GM19351 (cell line): ENCODE measurements around the gene RCAN3.
"Not testable (repeated sequence)": the region's sequence is repeated elsewhere in the genome, so short reads cannot be mapped to it uniquely, and the experiment has no call there.

Source experiments
- ATAC-seq: cut with Tn5 transposase; IDR thresholded peaks from one replicate; pipeline ENCODE4 v1.9.1; 2021; ENCODE audit warnings: mild to moderate bottlenecking, moderate library complexity; ENCODE audit not compliant: unreplicated experiment

RCAN3 gene

GRCh38 chr1:24502709-24503058 lies at the start of gene RCAN3:
RCAN3 (plus strand) TSS chr1:24502836; CDS start chr1:24514373, 11,537 bp downstream.
- ATAC-seq = peak; percentile 84

DNA sequence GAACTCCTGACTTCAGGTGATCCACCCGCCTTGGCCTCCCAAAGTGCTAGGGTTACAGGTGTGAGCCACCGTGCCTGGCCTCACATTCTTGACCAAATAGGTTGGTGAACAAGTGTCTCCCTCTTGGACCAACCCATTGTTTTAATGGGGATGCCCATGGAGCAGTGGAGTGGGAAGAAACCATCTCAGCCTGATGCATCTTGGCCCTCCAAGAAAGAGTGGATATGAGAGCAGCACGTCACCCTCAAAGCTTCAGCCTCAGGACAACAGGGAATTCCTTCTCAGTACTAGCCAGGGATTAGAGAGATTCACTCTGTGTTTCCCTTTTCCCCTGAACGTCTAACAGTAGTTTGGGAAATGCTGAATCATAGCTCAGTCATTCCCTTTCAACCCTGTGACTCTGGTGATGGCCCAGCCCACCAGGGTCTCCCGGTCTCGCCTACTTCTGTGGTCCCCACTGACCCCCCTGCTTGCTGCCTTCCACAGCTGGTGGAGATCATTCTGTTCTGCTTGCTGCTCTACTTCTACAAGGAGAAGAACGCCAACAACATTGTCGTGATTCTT lies 49.6 kb upstream of the RCAN3 start:
- ATAC-seq = no peak

GRCh38 chr1:24454673-24455072 lies 48.0 kb upstream of the RCAN3 start:
- ATAC-seq = no peak

DNA sequence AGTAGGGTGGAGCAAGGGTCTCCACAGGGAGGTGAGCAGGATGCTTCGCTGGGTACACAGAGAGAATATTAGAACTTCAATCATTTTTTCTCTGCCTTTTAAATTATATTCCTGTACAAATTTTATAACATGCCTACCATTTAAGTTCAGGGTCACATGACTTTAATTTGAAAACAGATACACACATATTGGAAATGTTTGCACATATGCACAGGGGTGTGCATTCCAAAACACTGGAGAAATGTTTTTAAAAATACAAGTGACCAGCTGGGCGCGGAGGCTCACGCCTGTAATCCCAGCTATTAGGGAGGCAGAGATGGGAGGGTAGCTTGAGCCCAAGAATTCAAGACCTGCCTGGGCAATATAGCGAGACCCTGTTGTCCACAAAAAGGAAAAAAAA lies 47.4 kb upstream of the RCAN3 start:
- ATAC-seq = no peak

DNA sequence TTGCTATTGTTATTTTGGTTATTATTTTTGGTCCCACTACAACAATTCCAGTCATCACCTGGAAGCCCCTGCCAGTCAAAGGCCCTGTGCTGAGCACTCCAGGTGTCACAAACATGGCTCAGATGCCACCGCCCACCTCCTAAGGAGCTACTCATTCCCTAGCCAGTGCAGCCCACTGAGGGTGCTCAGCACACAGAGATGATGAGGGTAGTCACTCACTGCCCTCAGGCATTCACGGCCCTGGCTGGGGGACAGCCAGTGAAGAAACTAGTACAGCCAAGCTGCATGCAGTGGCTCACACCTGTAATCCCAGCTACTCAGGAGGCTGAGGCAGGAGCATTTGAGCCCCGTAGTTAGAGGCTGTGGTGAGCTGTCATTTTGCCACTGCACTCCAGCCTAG lies 44.8 kb upstream of the RCAN3 start:
- no peak for ATAC-seq

GRCh38 chr1:24459551-24460266 lies 42.9 kb upstream of the RCAN3 start:
- ATAC-seq = no peak

- ATAC-seq = not testable (repeated sequence)
Measured at GRCh38 chr1:24462128-24462527, 40.5 kb upstream of the RCAN3 start.

DNA sequence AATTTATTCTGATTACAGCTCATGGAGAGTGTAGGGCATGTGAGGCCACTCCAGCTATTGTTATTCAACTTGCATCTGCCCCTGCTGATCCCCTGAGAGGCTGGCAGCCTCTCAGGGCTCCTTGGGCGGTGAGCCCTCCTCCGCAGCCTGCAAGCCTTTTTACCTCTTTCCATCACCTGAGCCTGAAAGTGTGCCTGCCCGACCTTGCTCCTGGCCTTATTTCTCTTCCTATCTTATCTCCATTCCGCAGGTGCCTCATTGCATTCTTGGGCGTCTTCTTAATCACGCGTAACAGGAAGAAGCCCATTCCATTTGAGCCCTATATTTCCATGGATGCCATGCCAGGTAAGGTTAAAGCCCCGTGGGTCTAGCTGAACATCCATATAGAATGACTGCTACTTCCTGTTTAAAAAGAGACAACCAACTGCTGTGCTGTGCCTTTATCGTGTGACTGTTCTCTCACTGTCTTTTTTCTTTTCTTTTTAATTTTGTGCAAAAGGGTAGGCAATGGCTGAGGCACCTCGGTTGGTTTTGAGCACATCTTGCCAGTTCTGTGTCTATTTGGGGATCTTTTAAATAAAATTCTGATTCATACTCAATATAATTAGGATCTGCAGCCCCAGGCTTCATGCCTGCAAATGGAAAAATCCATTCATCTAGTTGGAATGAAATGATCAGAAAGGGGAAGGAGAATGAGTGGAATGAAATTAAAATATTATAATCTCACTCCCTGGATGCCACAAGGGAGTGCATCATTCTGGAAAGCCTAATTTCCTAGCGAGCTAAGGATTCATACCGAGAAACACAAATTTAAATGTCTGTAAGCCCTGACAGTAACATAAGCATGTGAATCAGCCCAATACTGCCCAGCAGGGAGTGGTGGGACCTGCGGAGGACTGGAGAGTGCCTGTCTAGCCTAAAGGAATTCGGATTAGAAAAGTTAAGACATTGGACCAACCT lies 38.6 kb upstream of the RCAN3 start:
- ATAC-seq = no peak

DNA sequence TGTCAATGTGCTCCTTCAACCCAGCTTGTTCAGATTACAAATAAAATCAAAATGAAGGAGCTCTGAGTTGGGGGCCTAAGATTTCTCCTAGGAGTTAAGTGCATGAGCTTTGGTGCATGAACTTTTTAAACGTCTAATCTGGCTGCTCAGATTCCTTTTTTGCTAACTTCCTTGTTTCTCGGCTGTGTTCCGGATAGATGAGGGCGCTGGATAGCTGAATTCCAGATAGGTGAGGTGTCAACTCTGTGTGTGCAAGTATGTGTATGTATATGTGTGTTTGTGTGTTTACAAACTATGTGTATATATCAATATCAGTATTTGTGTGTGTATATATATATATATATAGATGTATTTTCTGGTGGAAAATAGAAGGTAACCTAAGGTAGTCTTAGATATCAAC lies 37.5 kb upstream of the RCAN3 start:
- no peak for ATAC-seq

GRCh38 chr1:24465638-24466037 lies 37.0 kb upstream of the RCAN3 start:
- no peak for ATAC-seq

GRCh38 chr1:24468685-24469316 lies 33.8 kb upstream of the RCAN3 start:
- no peak for ATAC-seq

DNA sequence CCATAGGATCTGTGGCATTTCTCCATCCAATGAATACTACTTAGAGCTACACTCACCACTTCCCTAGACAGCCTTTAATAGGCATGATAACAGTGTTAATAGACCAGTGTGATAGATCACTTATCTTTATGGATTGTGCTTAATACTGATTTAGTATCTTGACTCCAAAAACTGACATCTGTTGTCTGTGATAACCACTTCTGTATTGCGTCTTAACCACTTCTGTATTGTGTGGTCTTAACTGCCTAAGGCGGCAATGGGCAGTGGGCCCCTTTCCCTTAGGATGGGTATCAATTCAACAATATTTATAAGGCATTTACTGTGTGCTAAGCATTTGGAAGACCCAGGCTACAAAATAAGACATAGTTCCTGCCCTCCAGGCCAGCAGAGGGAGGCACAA lies 32.0 kb upstream of the RCAN3 start:
- ATAC-seq = no peak

DNA sequence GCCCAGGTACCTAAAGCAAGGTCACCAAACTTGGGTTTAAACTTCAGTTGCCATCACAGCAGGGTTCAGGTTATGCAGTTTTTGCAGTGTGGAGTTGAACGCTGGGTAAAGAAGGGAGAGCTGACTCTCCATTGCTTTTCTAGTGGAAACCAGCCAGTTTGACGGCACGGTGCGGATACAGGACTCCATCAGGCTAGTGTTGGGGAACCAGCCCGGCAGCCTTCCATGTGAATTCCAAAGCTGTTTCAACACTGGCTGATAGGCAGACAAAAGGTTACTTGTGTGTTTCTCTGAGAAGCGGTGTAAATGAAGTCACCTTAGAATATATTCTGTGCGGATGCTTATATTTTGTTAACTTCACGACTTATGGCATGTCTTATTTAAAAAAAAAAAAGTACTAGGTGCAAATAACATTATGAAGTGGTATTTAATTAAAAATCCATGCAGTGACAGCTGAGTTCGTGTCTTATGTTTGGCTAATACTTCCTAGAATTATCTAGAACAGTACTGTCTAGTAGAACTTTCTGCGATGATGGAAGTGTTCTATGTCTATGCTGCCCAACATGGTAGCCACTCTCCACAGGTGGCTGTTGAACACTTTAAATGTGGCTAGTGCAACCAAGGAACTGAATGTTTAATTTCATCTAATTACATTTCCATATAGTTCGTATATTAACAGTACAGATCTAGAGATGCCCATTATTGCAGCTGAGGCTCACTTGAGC lies 29.9 kb upstream of the RCAN3 start:
- ATAC-seq = no peak

GRCh38 chr1:24474193-24474592 lies 28.4 kb upstream of the RCAN3 start:
- ATAC-seq = no peak

DNA sequence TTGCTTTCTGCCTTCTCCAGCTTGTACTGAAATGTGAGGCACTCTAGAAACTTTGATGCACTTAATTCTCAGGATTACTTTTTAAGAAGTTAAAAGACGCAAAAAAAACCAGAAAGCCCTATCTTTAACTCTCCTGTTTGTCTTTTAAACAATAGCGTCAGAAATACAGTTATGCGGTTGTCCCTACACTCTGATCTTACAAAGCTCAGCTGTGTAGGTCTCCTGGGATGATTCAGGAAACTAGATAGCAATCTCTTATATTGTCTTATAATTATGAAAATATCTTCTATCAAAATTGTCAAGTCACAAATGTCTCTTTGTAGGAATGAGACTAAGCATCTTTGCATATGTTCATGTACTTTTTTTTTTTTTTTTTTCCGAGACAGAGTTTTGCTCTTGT lies 26.9 kb upstream of the RCAN3 start:
- ATAC-seq = no peak

DNA sequence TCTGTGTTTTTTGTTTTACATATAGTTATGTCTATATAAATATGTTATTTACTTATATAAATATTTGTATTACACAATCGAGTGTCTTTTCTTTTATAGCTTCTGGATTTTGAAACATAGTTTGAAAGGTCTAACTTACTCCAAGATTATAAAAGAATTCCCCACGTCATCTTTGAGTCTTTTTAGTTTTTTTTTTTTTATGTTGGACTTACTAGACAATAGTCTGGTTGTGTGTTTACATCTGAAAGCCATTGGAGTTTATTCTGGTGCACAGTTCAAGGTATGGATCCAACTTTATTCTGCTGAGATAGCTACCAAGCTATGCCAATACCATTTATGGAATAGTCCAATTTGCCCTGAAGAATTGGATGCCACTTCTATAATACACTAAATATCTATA lies 26.1 kb upstream of the RCAN3 start:
- ATAC-seq = no peak

GRCh38 chr1:24477309-24477708 lies 25.3 kb upstream of the RCAN3 start:
- ATAC-seq = no peak

DNA sequence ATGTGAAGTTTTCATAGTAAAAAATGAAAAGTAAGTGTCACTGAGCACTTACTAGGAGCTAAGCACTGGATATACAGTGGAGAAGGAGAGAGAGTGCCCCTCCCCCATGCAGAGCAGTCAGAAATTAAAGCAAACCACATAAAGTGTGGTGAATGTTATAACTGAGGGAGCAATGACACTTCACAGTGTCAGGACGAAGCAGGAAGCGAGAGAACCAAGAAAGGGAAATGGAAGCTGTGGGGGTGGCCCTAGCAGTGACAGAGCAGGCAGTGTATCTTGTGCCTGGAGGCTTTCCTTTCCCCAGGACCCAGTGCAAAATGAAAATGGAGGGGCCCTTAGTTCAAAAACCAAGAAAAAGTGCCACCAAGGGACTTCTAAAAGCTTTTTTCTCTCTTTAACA lies 21.5 kb upstream of the RCAN3 start:
- ATAC-seq = no peak

- ATAC-seq = no peak
Measured at GRCh38 chr1:24481843-24482610, 20.6 kb upstream of the RCAN3 start.

- ATAC-seq = no peak
Measured at GRCh38 chr1:24483441-24483840, 19.2 kb upstream of the RCAN3 start.
